ENCODE results near the gene ATAD2B. TPM values are rescaled to one million over a fixed set of nuclear protein-coding genes. Genes with fewer than 3 reads are reported as not detected.

ATAD2B gene
- polyA plus RNA-seq, 1 experiment, result 1.5 TPM

DNA sequence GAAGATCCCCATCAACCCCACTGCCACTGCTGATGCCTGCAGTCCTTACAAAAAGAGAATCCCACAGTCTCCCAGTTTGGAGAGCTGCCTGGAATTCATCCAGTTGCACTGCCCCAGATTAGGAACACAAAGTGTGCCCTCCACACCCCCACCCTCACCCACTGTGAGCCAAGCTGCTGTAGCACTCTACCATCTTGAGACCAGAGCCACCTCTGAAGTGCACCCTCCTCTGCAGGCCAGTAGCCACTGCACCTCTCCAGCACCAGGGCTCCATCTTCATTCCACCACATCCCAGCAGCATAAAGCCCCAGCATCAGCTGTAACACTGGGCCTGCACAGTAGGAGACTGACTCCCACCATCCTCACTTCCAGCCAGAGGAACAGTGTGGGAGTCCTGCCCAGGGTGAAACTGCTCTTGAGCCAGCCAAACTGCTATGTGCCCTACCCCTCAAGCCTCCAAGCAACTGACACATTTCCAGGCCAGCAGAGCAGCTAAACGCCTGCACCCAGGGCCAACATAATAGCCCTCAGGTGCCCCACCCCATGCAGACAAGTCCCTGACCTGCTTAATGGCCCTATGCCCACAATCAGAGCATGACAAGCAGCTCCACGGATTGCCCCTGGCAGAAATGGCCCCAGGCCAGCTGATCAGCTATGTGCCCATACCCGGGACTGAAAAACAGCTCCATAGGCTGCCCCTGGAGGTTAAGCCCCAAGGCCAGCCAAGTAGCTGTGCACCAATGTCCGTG, 206.0 kb downstream of the ATAD2B start:
- Histone ChIP-seq H3K27me3 (ENCODE audit: control insufficient read depth, insufficient read depth, low read length) (no peaks in the 10 kb centered on the region), H3K4me3 (ENCODE audit: low read depth, low read length) (no peak overlapping the region), H3K36me3 (ENCODE audit: control insufficient read depth, insufficient read depth, low read length) (no peaks in the 10 kb centered on the region)
- ChIA-PET POLR2A (no interaction called here), CTCF (no interaction called here)
- TF ChIP-seq CTCF (IDR thresholded peaks at IDR 0.05; ENCODE audit: insufficient read depth, low read depth, low read length), result no peak
- DNase-seq (ENCODE audit: low read depth), result no peak

- ChIA-PET POLR2A (no interaction called here), CTCF (interaction anchor here (1.1 kb wide), 1 partner anchor 23 kb away, joined by 3 read pairs; no protein-coding TSS in a partner anchor)
These were observed 207.2 kb downstream of the ATAD2B start for GRCh38 chr2:23719716-23720115.

DNA sequence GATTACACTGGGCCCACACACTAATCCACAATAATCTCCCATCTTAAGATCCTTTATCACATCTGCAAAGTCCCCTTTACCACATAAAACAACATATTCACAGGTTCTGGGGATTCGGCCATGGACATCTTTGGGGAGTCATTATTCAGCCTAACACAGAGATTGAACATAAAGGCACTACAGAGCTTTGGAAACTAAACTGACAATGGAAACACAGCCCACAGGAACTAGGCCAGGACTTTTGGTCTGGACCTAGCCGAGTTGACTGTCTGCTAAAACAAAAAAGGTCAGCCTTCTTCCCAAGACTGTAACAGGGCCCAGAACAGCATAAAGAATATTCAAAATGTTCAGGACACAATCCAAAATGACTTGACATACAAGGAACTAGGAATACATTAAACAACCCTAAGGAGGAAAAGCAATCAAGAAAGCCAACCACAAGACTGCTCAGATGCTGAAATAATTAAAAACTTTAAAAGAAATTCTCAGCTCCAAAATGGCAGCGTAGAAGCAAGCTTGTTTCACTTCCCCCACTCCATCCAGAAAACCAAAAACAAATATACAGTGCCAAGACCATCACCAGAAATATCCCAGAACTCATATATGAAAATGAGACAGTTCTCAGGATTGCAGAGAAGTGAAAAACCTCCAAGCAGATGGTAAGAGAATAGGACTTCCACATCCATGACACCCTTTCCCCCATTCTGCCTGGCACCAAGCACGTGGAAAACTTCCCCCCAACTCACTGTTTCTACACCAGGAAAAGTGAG, 207.8 kb downstream of the ATAD2B start:
- no peak overlapping the region for H3K4me3 ChIP-seq (ENCODE audit: low read depth, low read length)
- TF ChIP-seq CTCF (IDR thresholded peaks at IDR 0.05; ENCODE audit: insufficient read depth, low read depth, low read length), result no peak
- DNase-seq (ENCODE audit: low read depth), result no peak
- H3K27me3 ChIP-seq (ENCODE audit: control insufficient read depth, insufficient read depth, low read length), result no peaks in the 10 kb centered on the region
- CTCF ChIA-PET, result interaction anchor here (1.1 kb wide), 1 partner anchor 22 kb away, joined by 3 read pairs; no protein-coding TSS in a partner anchor
- POLR2A ChIA-PET, result no interaction called here
- H3K36me3 ChIP-seq (ENCODE audit: control insufficient read depth, insufficient read depth, low read length), result no peaks in the 10 kb centered on the region

More at GRCh38 chr2:23719716-23720115, 207.2 kb downstream of the ATAD2B start:
- TF ChIP-seq CTCF (IDR thresholded peaks at IDR 0.05; ENCODE audit: insufficient read depth, low read depth, low read length), result no peak
- no peak for DNase-seq (ENCODE audit: low read depth)
- Histone ChIP-seq H3K27me3 (ENCODE audit: control insufficient read depth, insufficient read depth, low read length) (no peaks in the 10 kb centered on the region), H3K36me3 (ENCODE audit: control insufficient read depth, insufficient read depth, low read length) (no peaks in the 10 kb centered on the region), H3K4me3 (ENCODE audit: low read depth, low read length) (no peak overlapping the region)

DNA sequence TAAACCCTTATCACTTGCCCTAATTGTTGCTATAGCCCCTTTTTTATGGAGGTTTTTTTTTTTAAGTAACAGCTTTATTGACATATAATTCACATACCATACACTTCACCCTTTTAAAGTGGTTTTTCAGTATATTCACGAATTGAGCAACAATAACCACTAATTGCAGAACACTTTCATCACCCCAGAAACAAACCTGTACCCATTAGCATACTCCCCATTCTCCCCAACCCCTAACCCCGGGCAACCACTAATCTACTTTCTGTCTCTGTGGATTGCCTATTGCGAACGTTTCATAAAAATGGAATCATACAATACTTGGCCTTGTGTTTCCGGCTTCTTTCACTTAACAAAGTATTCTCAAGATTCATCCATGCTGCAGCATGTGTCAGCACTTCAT, 213.6 kb downstream of the ATAD2B start:
- Histone ChIP-seq H3K36me3 (ENCODE audit: control insufficient read depth, insufficient read depth, low read length) (no peaks in the 10 kb centered on the region), H3K4me3 (ENCODE audit: low read depth, low read length) (no peak overlapping the region), H3K27me3 (ENCODE audit: control insufficient read depth, insufficient read depth, low read length) (no peaks in the 10 kb centered on the region)
- no peak for TF ChIP-seq CTCF (IDR thresholded peaks at IDR 0.05; ENCODE audit: insufficient read depth, low read depth, low read length)
- CTCF ChIA-PET, result no interaction called here
- POLR2A ChIA-PET, result no interaction called here
- no peak for DNase-seq (ENCODE audit: low read depth)

GRCh38 chr2:23712756-23713151, 214.2 kb downstream of the ATAD2B start:
- no peak overlapping the region for H3K4me3 ChIP-seq (ENCODE audit: low read depth, low read length)
- TF ChIP-seq CTCF (IDR thresholded peaks at IDR 0.05; ENCODE audit: insufficient read depth, low read depth, low read length), result no peak
- ChIA-PET POLR2A (no interaction called here), CTCF (no interaction called here)
- no peaks in the 10 kb centered on the region for H3K36me3 ChIP-seq (ENCODE audit: control insufficient read depth, insufficient read depth, low read length)
- no peaks in the 10 kb centered on the region for H3K27me3 ChIP-seq (ENCODE audit: control insufficient read depth, insufficient read depth, low read length)
- DNase-seq (ENCODE audit: low read depth), result no peak
